GM12878 (cell line): Measurements from ENCODE around the gene PLCXD1. TPM values are rescaled to one million over a fixed set of nuclear protein-coding genes. Genes with fewer than 3 reads are reported as not detected.

ENCODE experiments used
- ATAC-seq: fragments of 200-7000 bp; cut with Tn5 transposase; 3 replicates; pipeline ENCODE4 v1.9.1; 2020; ENCODE audit warnings: mild to moderate bottlenecking, moderate library complexity
- BruUV-seq: library from RNA; stranded (reverse); fragments of 400-500 nt; replicated peaks from 2 replicates; lab custom pipeline; 2021; lab: Mats Ljungman, UMichigan
- CTCF ChIA-PET: fragments of 300-600 bp; sonication (Branson Sonifier 250); formaldehyde crosslinking; extraction: SDS; loops from one replicate; lab custom pipeline; 2021; ENCODE audit warnings: inconsistent platforms; lab: Yijun Ruan, JAX
- POLR2A ChIA-PET: fragments of 350-600 bp; formaldehyde crosslinking; extraction: SDS; loops from one replicate; lab custom pipeline; 2021; ENCODE audit warnings: inconsistent platforms; lab: Charles Lee
- RAD21 ChIA-PET: fragments of 300-600 bp; sonication (Branson Sonifier 250); formaldehyde crosslinking; loops from one replicate; lab custom pipeline; 2023; ENCODE audit warnings: antibody characterized with exemption; ENCODE audit not compliant: unreplicated experiment; lab: Charles Lee
- SMC1A ChIA-PET: fragments of 300-600 bp; sonication (Branson Sonifier 250); formaldehyde crosslinking; loops from one replicate; lab custom pipeline; 2023; ENCODE audit not compliant: unreplicated experiment, uncharacterized antibody; lab: Charles Lee
- DNase-seq: peaks from one replicate; pipeline ENCODE4 v3.0.0-alpha.2; 2011; ENCODE audit warnings: low read depth, low spot score
- FAIRE-seq: peaks from 3 replicates; lab custom pipeline; 2011; peaks lifted over from hg19 to GRCh38; lab: Jason Lieb, UNC
- H2AFZ ChIP-seq: 2 replicates; pipeline ENCODE4 v1.6.0; 2011; ENCODE audit warnings: low read depth, low read length, control low read depth; ENCODE audit not compliant: control insufficient read depth
- H3K27ac ChIP-seq: 2 replicates; pipeline ENCODE4 v1.5.1; 2011; ENCODE audit warnings: control low read depth; ENCODE audit not compliant: control insufficient read depth, insufficient read depth
- H3K27me3 ChIP-seq, 2 experiments: replicated peaks in 1 of 2; 2 replicates each; pipeline versions ENCODE4 v1.6.0 to v1.6.1; 2011; ENCODE audit warnings: low read length in 1 of 2; ENCODE audit not compliant: control insufficient read depth in 2 of 2, insufficient read depth in 2 of 2
- H3K36me3 ChIP-seq, 2 experiments: 2 replicates each; pipeline ENCODE4 v1.5.1; 2011; ENCODE audit warnings: low read length in 1 of 2; ENCODE audit not compliant: control insufficient read depth in 2 of 2, insufficient read depth in 2 of 2
- H3K4me1 ChIP-seq: 2 replicates; pipeline ENCODE4 v1.6.1; 2011; ENCODE audit warnings: mild to moderate bottlenecking, low read length, moderate library complexity, mixed read lengths; ENCODE audit not compliant: control insufficient read depth, insufficient read depth
- H3K4me2 ChIP-seq: 2 replicates; pipeline ENCODE4 v1.6.0; 2011; ENCODE audit warnings: control low read depth; ENCODE audit not compliant: control insufficient read depth, insufficient read depth
- H3K4me3 ChIP-seq: fragments of 200-600 bp; sonication (generic); 2 replicates; pipeline ENCODE4 v1.5.1; 2016
- H3K79me2 ChIP-seq: 2 replicates; pipeline ENCODE4 v1.6.0; 2011; ENCODE audit warnings: low read length; ENCODE audit not compliant: control insufficient read depth, insufficient read depth
- H3K9ac ChIP-seq: 2 replicates; pipeline ENCODE4 v1.8.0; 2011; ENCODE audit warnings: low read length, control low read depth, mixed read lengths; ENCODE audit not compliant: control insufficient read depth, insufficient read depth
- H3K9me3 ChIP-seq: replicated peaks from 3 replicates; pipeline ENCODE4 v1.5.1; 2011; ENCODE audit warnings: mild to moderate bottlenecking, low read length; ENCODE audit not compliant: control insufficient read depth, insufficient read depth
- H4K20me1 ChIP-seq: 2 replicates; pipeline ENCODE4 v1.6.0; 2011; ENCODE audit not compliant: control insufficient read depth, insufficient read depth
- EGR1 ChIP-seq, 2 experiments: IDR thresholded peaks; 1 replicate in 1 of 2; 2 replicates in 1 of 2; pipeline ENCODE4 v1.6.1; 2011 to 2012; ENCODE audit warnings: low read depth in 2 of 2, low read length in 2 of 2, borderline replicate concordance in 1 of 2, mild to moderate bottlenecking in 1 of 2, moderate library complexity in 1 of 2
- FOXM1 ChIP-seq: IDR thresholded peaks from 2 replicates; pipeline ENCODE4 v1.6.1; 2012; ENCODE audit warnings: low read depth, mild to moderate bottlenecking, inconsistent platforms, low read length, moderate library complexity
- RB1 ChIP-seq: fragments of 450-650 bp; formaldehyde crosslinking; IDR thresholded peaks from 2 replicates; pipeline ENCODE4 v1.6.1; 2017; ENCODE audit warnings: mild to moderate bottlenecking, borderline replicate concordance
- SMC3 ChIP-seq: IDR thresholded peaks from 2 replicates; pipeline ENCODE4 v1.6.1; 2011; ENCODE audit warnings: low read length, improper control_type of control experiment, borderline replicate concordance
- TCF12 ChIP-seq: IDR thresholded peaks from 2 replicates; pipeline ENCODE4 v1.6.1; 2011; ENCODE audit warnings: low read depth, mild to moderate bottlenecking, low read length
- YY1 ChIP-seq: IDR thresholded peaks from 2 replicates; pipeline ENCODE4 v1.6.1; 2011; ENCODE audit warnings: low read depth, mild to moderate bottlenecking, low read length
- ZBTB11 ChIP-seq: fragments of 450-650 bp; formaldehyde crosslinking; IDR thresholded peaks from 2 replicates; pipeline ENCODE4 v1.5.0; 2022; ENCODE audit warnings: mild to moderate bottlenecking, missing genetic modification characterization
- WGBS: methylation state at CpG from one replicate; pipeline ENCODE4 v1.1.6; 2016; ENCODE audit warnings: low lambda C conversion rate; ENCODE audit not compliant: insufficient replicate concordance, insufficient coverage; ENCODE audit errors: missing lambda C conversion rate; 5-methylcytosine and 5-hydroxymethylcytosine counted together
- in situ Hi-C: fragments of 300-500 bp; cut with MboI; formaldehyde crosslinking; loops from 9 replicates; pipeline ENCODE4 v1.14.3; 2018; ENCODE audit warnings: mixed read lengths
- intact Hi-C: fragments of 100-400 bp; cut with micrococcal nuclease; formaldehyde crosslinking; loops from one replicate; pipeline ENCODE4 v1.14.2; 2022; ENCODE audit not compliant: unreplicated experiment
- polyA plus RNA-seq, 11 experiments: library from polyadenylated mRNA; depleted of rRNA in 4 of 11; unstranded in 6 of 11; stranded (reverse) in 5 of 11; fragments of >200 nt; fragmentation: Nextera tagmentation in 4 of 11; fragmentation: Illumina TruSeq in 1 of 11; extraction: Ambion mirVana in 4 of 11; extraction: Trizol in 1 of 11; gene quantifications; 1 replicate in 1 of 11; 2 replicates in 10 of 11; pipeline versions ENCODE4 v1.2.1 to v1.2.3, GENCODE V29; 2011 to 2016; ENCODE audit warnings: inconsistent platforms in 2 of 11, missing spikeins in 2 of 11, low read depth in 1 of 11
- total RNA-seq, 4 experiments: library from RNA; depleted of rRNA in 3 of 4; stranded (reverse); fragments of >200 nt in 3 of 4; fragmentation: Illumina TruSeq in 1 of 4; extraction: Trizol in 1 of 4; gene quantifications; 2 replicates each; pipeline versions ENCODE4 v1.2.1 to v1.2.3, GENCODE V29; 2013 to 2021
- TF ChIP-seq, protein P1 (sequence below): fragments of 450-650 bp; IDR thresholded peaks from 2 replicates; pipeline ENCODE4 v1.6.1; 2017; ENCODE audit warnings: mild to moderate bottlenecking, low read depth, inconsistent platforms; ENCODE audit not compliant: poor library complexity, severe bottlenecking

Gene PLCXD1
- total and polyA plus RNA-seq, 10 of the 15 experiments (the other 5 are each of a cell fraction or from before 2014, with no cell fraction given), result 2.4 to 49.7 (median 18.0) TPM

DNA sequence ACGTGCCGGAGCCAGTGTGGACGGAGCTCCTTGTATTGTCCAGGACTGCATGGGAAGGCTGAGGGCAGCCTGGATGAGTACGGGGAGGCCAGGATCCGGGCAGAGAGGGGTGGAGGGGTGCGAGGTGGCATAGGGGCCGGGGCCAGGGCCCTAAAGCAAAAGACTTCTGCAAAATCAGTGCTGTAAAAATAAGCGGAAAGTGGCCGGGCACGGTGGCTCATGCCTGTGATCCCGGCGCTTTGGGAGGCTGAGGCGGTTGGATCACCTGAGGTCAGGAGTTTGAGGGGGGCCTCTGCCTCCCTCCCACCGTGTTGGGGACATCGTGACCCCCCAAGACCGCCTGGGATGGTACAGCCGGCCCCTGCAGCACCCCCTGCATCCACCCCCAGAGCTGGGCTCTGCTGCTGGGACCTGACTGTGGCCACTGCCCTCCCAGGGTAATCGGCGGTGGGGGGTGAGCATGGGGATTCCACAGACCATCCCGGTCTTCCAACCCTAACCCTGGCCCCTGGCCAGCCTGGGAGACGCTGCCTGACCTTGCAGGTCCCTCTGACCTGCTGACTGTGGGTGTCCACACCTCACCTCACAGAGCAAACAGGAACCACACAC, 23.4 kb upstream of the PLCXD1 start:
- H2AFZ ChIP-seq, result no peak overlapping the region
- no peaks in the 10 kb centered on the region for H3K4me1 ChIP-seq
- in situ Hi-C loops (no loop called here), intact Hi-C loops (no loop called here)
- H3K27me3 ChIP-seq, result no peaks in the 10 kb centered on the region
- H4K20me1 ChIP-seq, result no peaks in the 10 kb centered on the region
- no peak for DNase-seq
- no peaks in the 10 kb centered on the region; the same call in 2 of the 3 replicates for H3K9me3 ChIP-seq
- whole genome bisulfite sequencing, result 61% methylated on average over 15 of the region's 21 CpGs
- no TSS peak for BruUV-seq
- ChIA-PET CTCF (no interaction called here), RAD21 (no interaction called here), SMC1A (no interaction called here), POLR2A (no interaction called here)
- H3K4me3 ChIP-seq, result no peak overlapping the region
- H3K9ac ChIP-seq, result no peak overlapping the region
- no peaks in the 10 kb centered on the region for H3K79me2 ChIP-seq
- no peak overlapping the region for H3K4me2 ChIP-seq
- H3K27ac ChIP-seq, result no peak overlapping the region
- no peak for ATAC-seq
- FAIRE-seq, result no peak
- H3K36me3 ChIP-seq, result no peaks in the 10 kb centered on the region
- TF ChIP-seq EGR1 (IDR thresholded peaks at IDR 0.05; ENCODE audit: borderline replicate concordance in 1 of 2, low read depth in 2 of 2, low read length in 2 of 2) (no peak), RB1 (no peak), ZBTB11 (CRISPR knock-in tag) (no peak), TCF12 (no peak), FOXM1 (no peak), YY1 (no peak), SMC3 (no peak)
- TF ChIP-seq, protein P1, sequence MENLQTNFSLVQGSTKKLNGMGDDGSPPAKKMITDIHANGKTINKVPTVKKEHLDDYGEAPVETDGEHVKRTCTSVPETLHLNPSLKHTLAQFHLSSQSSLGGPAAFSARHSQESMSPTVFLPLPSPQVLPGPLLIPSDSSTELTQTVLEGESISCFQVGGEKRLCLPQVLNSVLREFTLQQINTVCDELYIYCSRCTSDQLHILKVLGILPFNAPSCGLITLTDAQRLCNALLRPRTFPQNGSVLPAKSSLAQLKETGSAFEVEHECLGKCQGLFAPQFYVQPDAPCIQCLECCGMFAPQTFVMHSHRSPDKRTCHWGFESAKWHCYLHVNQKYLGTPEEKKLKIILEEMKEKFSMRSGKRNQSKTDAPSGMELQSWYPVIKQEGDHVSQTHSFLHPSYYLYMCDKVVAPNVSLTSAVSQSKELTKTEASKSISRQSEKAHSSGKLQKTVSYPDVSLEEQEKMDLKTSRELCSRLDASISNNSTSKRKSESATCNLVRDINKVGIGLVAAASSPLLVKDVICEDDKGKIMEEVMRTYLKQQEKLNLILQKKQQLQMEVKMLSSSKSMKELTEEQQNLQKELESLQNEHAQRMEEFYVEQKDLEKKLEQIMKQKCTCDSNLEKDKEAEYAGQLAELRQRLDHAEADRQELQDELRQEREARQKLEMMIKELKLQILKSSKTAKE, result no peak
